ENCODE measurements around the gene KSR1. TPM values are rescaled to one million over a fixed set of nuclear protein-coding genes. Genes with fewer than 3 reads are reported as not detected.

KSR1 gene
- total and polyA plus RNA-seq, 12 donors: 16.0 to 50.4 (median 38.5) TPM

DNA sequence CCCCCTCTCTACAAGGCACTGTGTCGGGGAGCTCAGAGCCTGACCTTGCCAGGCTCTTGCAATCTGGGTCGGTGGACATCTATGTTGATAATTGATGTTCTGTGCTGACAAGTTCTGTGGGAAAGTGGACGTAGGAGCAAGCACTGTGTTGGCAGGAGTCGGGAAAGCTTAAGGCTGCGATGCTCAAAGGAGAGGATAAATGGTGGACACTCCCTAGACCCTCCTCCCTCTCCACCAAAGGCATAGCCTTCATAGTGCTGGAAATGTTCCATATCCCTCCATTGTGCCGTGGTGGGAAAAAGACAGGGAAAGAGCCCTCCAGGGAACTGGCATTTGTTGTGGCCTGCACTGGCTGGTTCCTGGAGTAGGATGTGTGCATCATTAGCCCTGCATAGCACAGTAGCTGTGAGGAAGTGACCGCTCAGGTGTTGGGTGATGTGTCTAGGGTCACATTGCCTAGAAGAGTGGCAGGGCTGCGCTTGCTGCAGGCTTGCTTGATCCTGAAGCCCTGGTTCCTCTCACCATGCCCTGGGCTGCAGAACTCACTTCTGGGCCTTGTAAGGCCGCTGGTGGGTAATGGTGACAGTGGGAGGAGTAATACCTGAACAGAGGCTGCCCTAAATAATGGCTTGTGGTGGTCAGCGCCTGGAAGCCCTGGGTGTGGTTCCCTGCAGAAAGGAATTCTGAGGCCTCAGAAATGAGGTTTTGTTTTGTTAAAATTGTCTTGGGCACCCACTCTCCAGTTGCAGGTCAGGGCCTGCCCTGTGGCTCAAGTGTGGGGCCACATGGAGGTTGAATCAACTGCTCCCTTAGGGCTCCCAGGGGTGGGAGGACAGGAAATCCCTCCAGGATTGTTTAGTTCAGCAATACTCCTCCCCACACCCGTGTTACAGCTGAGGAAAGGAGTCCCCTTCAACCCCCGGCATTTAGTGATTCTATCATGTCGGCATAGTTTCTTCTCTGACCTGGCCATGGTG lies 62.6 kb downstream of the KSR1 start:
- no peak overlapping the region for H3K4me3 ChIP-seq
- H3K4me1 ChIP-seq (replicated peaks in 1 of 2): peaks cover 0 to 13% of the 10 kb centered on the region in 2 donors
- TF ChIP-seq, protein P1, sequence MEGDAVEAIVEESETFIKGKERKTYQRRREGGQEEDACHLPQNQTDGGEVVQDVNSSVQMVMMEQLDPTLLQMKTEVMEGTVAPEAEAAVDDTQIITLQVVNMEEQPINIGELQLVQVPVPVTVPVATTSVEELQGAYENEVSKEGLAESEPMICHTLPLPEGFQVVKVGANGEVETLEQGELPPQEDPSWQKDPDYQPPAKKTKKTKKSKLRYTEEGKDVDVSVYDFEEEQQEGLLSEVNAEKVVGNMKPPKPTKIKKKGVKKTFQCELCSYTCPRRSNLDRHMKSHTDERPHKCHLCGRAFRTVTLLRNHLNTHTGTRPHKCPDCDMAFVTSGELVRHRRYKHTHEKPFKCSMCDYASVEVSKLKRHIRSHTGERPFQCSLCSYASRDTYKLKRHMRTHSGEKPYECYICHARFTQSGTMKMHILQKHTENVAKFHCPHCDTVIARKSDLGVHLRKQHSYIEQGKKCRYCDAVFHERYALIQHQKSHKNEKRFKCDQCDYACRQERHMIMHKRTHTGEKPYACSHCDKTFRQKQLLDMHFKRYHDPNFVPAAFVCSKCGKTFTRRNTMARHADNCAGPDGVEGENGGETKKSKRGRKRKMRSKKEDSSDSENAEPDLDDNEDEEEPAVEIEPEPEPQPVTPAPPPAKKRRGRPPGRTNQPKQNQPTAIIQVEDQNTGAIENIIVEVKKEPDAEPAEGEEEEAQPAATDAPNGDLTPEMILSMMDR (IDR thresholded peaks at IDR 0.05): no peak
- no peak for TF ChIP-seq POLR2A (IDR thresholded peaks at IDR 0.05)
- intact Hi-C loops (cut with DNase I): no loop called here
- H3K27ac ChIP-seq: no peak overlapping the region
- H3K9me3 ChIP-seq (replicated peaks in 1 of 3): no peaks in the 10 kb centered on the region
- no peaks in the 10 kb centered on the region for H3K36me3 ChIP-seq (replicated peaks in 1 of 2)
- no peaks in the 10 kb centered on the region for H3K27me3 ChIP-seq
- DNase-seq: no peak
- WGBS, 4 donors: 78 to 85% (median 78%) methylated on average over 9 to 13 of the region's 13 CpGs

DNA sequence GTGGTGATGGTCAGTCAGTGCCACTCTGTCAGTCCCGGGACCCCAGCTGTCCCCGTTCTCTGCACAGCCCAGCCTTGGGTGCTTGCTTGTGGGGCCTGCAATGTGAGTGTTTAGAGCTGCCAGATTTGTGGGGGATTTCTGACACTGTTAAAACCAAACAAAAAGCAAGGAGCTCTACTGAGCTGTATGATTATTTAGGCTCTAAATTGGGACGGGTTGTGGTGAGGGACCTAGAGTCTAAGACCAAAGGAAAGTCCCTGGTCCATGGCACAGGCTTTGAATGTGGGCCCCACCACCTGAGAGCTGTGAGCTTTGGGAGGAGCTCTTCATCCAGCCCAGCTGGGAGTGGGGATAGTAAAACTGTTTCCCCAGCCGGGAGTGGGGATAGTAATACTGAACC lies 63.3 kb downstream of the KSR1 start:
- DNase-seq: no peak
- Histone ChIP-seq H3K27me3 (no peaks in the 10 kb centered on the region), H3K27ac (no peak overlapping the region), H3K4me3 (no peak overlapping the region), H3K9me3 (replicated peaks in 1 of 3) (no peaks in the 10 kb centered on the region), H3K36me3 (replicated peaks in 1 of 2) (no peaks in the 10 kb centered on the region), H3K4me1 (replicated peaks in 1 of 2) (peaks cover 0 to 14% of the 10 kb centered on the region in 2 donors)
- 83 to 95% (median 89%) methylated on average over 4 of the region's 4 CpGs for WGBS, 4 donors
- intact Hi-C loops (cut with DNase I): no loop called here
- TF ChIP-seq POLR2A (IDR thresholded peaks at IDR 0.05): no peak
- TF ChIP-seq, protein P1 (IDR thresholded peaks at IDR 0.05): no peak

DNA sequence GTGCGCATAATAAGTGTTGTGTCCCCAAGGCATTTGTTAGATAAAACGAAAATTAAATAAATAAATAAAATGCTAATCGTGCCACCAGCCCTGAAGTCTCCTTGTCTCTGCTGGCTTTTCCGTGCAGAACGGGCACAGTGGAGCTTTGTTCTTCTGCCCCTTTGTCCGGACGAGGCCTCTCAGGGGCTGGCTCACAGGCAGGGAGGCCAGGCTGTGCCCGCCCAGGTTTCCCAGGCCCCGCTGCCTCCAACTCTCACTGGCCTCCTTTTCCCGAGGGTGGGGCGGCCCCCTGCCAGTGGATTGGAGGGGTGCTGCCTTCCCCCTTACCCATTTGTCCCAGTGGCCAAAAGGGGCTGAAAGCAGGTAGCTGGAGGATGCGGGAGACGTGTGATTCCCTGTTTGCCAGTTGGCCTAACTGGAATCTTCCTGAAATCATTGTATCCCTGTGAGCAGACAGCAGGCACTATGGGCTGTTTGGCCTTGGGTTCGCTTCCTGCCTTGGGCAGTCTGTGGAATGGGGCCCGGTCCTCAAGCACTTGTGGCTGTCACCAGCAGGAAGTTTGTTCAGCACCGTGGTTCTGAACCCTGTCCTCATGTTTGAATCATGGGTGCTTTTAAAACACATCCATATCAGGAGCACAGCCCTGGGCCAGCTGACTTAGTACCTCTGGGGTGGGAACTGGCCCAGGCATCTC lies 64.4 kb downstream of the KSR1 start:
- no peak for DNase-seq
- no peaks in the 10 kb centered on the region for H3K9me3 ChIP-seq (replicated peaks in 1 of 3)
- no peak overlapping the region for H3K27ac ChIP-seq
- WGBS, 4 donors: 73 to 88% (median 74%) methylated on average over 11 to 16 of the region's 16 CpGs
- intact Hi-C loops (cut with DNase I): loop anchor here in 1 of 2 donors (10.0 kb wide), 1 partner anchor 66 kb away; the partner anchor contains the start of gene KSR1
- no peaks in the 10 kb centered on the region for H3K27me3 ChIP-seq
- H3K36me3 ChIP-seq (replicated peaks in 1 of 2): no peaks in the 10 kb centered on the region
- TF ChIP-seq, protein P1 (IDR thresholded peaks at IDR 0.05): no peak
- H3K4me1 ChIP-seq (replicated peaks in 1 of 2): peaks cover 0 to 24% of the 10 kb centered on the region in 2 donors
- H3K4me3 ChIP-seq: no peak overlapping the region
